Osteoblast (primary cell): ENCODE results near the gene SRP68. TPM values are rescaled to one million over a fixed set of nuclear protein-coding genes. Genes with fewer than 3 reads are reported as not detected.
A peak's percentile ranks its signal among the peaks of the same experiment; 100 is the strongest.

Experiments
- DNase-seq: peaks from one replicate; pipeline ENCODE4 v3.0.0; 2011; ENCODE audit warnings: low spot score, mixed read lengths; ENCODE audit not compliant: insufficient read length; ENCODE audit errors: missing footprints
- H2AFZ ChIP-seq: 2 replicates; pipeline ENCODE4 v1.6.0; 2011; ENCODE audit warnings: mild to moderate bottlenecking, low read length
- H3K27ac ChIP-seq: 2 replicates; pipeline ENCODE4 v1.5.1; 2011; ENCODE audit warnings: mild to moderate bottlenecking, low read depth, low read length, moderate library complexity
- H3K27me3 ChIP-seq: 2 replicates; pipeline ENCODE4 v1.6.0; 2012; ENCODE audit warnings: mild to moderate bottlenecking, control low read depth, inconsistent platforms, low read length, moderate library complexity; ENCODE audit not compliant: insufficient read depth
- H3K36me3 ChIP-seq: 2 replicates; pipeline ENCODE4 v1.5.1; 2011; ENCODE audit warnings: mild to moderate bottlenecking, low read length, control low read depth, moderate library complexity; ENCODE audit not compliant: insufficient read depth
- H3K4me1 ChIP-seq: 2 replicates; pipeline ENCODE4 v1.5.1; 2011; ENCODE audit warnings: mild to moderate bottlenecking, low read length, control low read depth, moderate library complexity; ENCODE audit not compliant: insufficient read depth
- H3K4me2 ChIP-seq: 2 replicates; pipeline ENCODE4 v1.6.0; 2011; ENCODE audit warnings: mild to moderate bottlenecking, low read length; ENCODE audit not compliant: insufficient read depth
- H3K4me3 ChIP-seq: fragments of 200-600 bp; sonication (generic); 3 replicates; pipeline ENCODE4 v1.5.1; 2012; ENCODE audit warnings: mild to moderate bottlenecking, low read length, inconsistent platforms; ENCODE audit not compliant: insufficient read depth
- H3K79me2 ChIP-seq: 2 replicates; pipeline ENCODE4 v1.6.0; 2012; ENCODE audit warnings: mild to moderate bottlenecking, low read length, control low read depth, inconsistent platforms; ENCODE audit not compliant: insufficient read depth
- H3K9me3 ChIP-seq: 2 replicates; pipeline ENCODE4 v1.5.1; 2011; ENCODE audit warnings: low read depth, low read length, control low read depth
- H4K20me1 ChIP-seq: 2 replicates; pipeline ENCODE4 v1.6.0; 2012; ENCODE audit warnings: mild to moderate bottlenecking, low read length, control low read depth; ENCODE audit not compliant: insufficient read depth
- CTCF ChIP-seq: IDR thresholded peaks from 2 replicates; pipeline ENCODE4 v1.5.1; 2011; ENCODE audit warnings: mild to moderate bottlenecking, low read depth, low read length, moderate library complexity; ENCODE audit errors: extremely low read depth
- total RNA-seq: library from RNA; depleted of rRNA; stranded (reverse); fragments of >200 nt; gene quantifications from 2 replicates; pipeline ENCODE4 v1.2.3, GENCODE V29; 2012

Gene SRP68
- total RNA-seq = 22.7 and 25.3 TPM in 2 replicates

- DNase-seq = peak; percentile 100
- peaks cover 54% of the 10 kb centered on the region for H3K79me2 ChIP-seq
- TF ChIP-seq CTCF = no peak
Observed at GRCh38 chr17:76072148-76072858, at the start of gene SRP68. Gene SRP68, minus strand, starts transcription at chr17:76072517. Its CDS starts 26 bp downstream, at chr17:76072491.

GRCh38 chr17:76121932-76122430 lies 49.7 kb upstream of the SRP68 start:
- no peak for TF ChIP-seq CTCF
- DNase-seq = peak; percentile 79
- Histone ChIP-seq H3K4me1 (peaks cover 4% of the 10 kb centered on the region), H3K27me3 (peaks cover 3% of the 10 kb centered on the region), H3K4me2 (peak overlapping the region; percentile 74), H3K79me2 (no peaks in the 10 kb centered on the region), H2AFZ (peak overlapping the region; percentile 88), H4K20me1 (no peaks in the 10 kb centered on the region), H3K27ac (no peak overlapping the region), H3K4me3 (peak overlapping the region; percentile 64), H3K36me3 (no peaks in the 10 kb centered on the region), H3K9me3 (no peaks in the 10 kb centered on the region)

More at GRCh38 chr17:76072148-76072858, at the start of gene SRP68:
- Histone ChIP-seq H3K36me3 (peaks cover 7% of the 10 kb centered on the region), H3K27ac (peak within 1 kb of the TSS; percentile 82), H3K27me3 (peaks cover 39% of the 10 kb centered on the region), H4K20me1 (peaks cover 23% of the 10 kb centered on the region), H3K9me3 (no peaks in the 10 kb centered on the region), H3K4me2 (peak within 1 kb of the TSS; percentile 88), H3K4me1 (peaks cover 12% of the 10 kb centered on the region), H2AFZ (peak within 1 kb of the TSS; percentile 85), H3K4me3 (peak within 1 kb of the TSS; percentile 80)

GRCh38 chr17:76120658-76121008 lies 48.3 kb upstream of the SRP68 start:
- Histone ChIP-seq H3K4me2 (no peak overlapping the region), H3K9me3 (no peaks in the 10 kb centered on the region), H3K79me2 (no peaks in the 10 kb centered on the region), H3K4me3 (no peak overlapping the region), H3K36me3 (no peaks in the 10 kb centered on the region), H2AFZ (no peak overlapping the region), H4K20me1 (no peaks in the 10 kb centered on the region), H3K27ac (no peak overlapping the region), H3K4me1 (peaks cover 4% of the 10 kb centered on the region), H3K27me3 (no peaks in the 10 kb centered on the region)
- TF ChIP-seq CTCF = no peak
- peak; percentile 72 for DNase-seq

GRCh38 chr17:76119409-76120371 lies 47.4 kb upstream of the SRP68 start:
- Histone ChIP-seq H3K4me3 (no peak overlapping the region), H3K79me2 (no peaks in the 10 kb centered on the region), H3K27me3 (no peaks in the 10 kb centered on the region), H4K20me1 (no peaks in the 10 kb centered on the region), H3K36me3 (no peaks in the 10 kb centered on the region), H3K27ac (no peak overlapping the region), H3K4me2 (no peak overlapping the region), H2AFZ (no peak overlapping the region), H3K4me1 (peaks cover 4% of the 10 kb centered on the region), H3K9me3 (no peaks in the 10 kb centered on the region)
- no peak for TF ChIP-seq CTCF
- peak; percentile 47 for DNase-seq
